ENCODE data around the gene RAB21.
A peak's percentile ranks its signal among the peaks of the same experiment; 100 is the strongest.

RAB21 gene

DNA sequence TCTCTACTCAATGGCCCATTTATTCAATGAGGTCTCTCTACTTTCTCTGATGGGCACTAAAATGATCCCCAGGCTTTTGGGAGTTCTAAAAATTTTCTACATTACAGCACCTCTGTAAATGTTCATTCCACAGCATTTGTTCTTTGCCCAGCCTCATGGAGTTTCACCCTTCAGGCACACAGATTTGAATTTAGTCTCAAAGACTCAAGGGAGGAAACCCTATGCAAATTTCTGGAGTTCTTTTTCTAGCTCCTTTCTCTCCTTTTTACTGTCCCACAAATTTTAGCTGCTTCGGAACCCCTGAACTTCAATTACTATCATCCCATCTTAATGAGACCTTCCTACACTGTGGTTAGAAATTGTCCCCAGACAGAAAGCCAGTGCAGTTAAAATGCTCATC is 17.5 kb upstream of the RAB21 start:
- CTCF ChIA-PET: interaction anchor here (1.2 to 3.0 kb wide), 2 partner anchors 11 to 29 kb away, joined by 3 to 18 read pairs; no protein-coding TSS in a partner anchor
- Histone ChIP-seq H3K4me1 (ENCODE audit: control extremely low read depth in 1 of 4, control insufficient read depth in 4 of 4, insufficient read depth in 4 of 4, low read length in 3 of 4) (no peaks in the 10 kb centered on the region), H3K36me3 (ENCODE audit: control insufficient read depth in 4 of 4, insufficient read depth in 4 of 4, low read length in 3 of 4) (no peaks in the 10 kb centered on the region), H3K27ac (ENCODE audit: insufficient read depth in 1 of 2, low read depth in 1 of 2, low read length in 2 of 2, poor library complexity in 1 of 2, severe bottlenecking in 2 of 2) (no peak overlapping the region), H3K4me3 (ENCODE audit: control insufficient read depth in 1 of 7, extremely low read depth in 1 of 7, insufficient read depth in 4 of 7, low read depth in 2 of 7, low read length in 6 of 7) (no peak overlapping the region), H3K27me3 (replicated peaks in 2 of 5; ENCODE audit: control insufficient read depth in 4 of 5, insufficient read depth in 5 of 5, low read length in 4 of 5) (no peaks in the 10 kb centered on the region), H3K9me3 (ENCODE audit: control extremely low read depth in 1 of 5, control insufficient read depth in 4 of 5, insufficient read depth in 2 of 5, low read depth in 1 of 5, low read length in 4 of 5) (no peaks in the 10 kb centered on the region)
- POLR2A ChIA-PET: no interaction called here
- 100% methylated on average over 1 of the region's 1 CpG for WGBS (ENCODE audit: insufficient coverage)
- no peak for DNase-seq

DNA sequence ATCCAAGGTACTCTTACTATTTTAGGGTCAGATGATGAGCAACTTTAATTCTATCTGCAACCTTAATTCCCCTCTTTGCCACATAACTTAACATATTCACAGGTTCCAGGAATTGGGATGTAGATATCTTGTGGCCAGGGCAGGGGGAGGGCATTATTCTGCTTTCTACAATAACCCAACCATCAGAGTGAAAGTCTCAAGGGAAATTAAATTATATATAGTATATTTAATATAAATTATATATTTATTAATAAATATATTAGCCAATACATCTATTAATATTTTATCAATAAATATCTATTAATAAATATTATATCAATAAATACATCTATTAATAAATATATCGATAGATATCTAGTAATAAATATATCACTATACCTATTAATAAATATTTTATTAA is 11.7 kb upstream of the RAB21 start:
- Histone ChIP-seq H3K36me3 (ENCODE audit: control insufficient read depth in 4 of 4, insufficient read depth in 4 of 4, low read length in 3 of 4) (no peaks in the 10 kb centered on the region), H3K27me3 (replicated peaks in 2 of 5; ENCODE audit: control insufficient read depth in 4 of 5, insufficient read depth in 5 of 5, low read length in 4 of 5) (no peaks in the 10 kb centered on the region), H3K9me3 (ENCODE audit: control extremely low read depth in 1 of 5, control insufficient read depth in 4 of 5, insufficient read depth in 2 of 5, low read depth in 1 of 5, low read length in 4 of 5) (no peaks in the 10 kb centered on the region), H3K27ac (ENCODE audit: insufficient read depth in 1 of 2, low read depth in 1 of 2, low read length in 2 of 2, poor library complexity in 1 of 2, severe bottlenecking in 2 of 2) (no peak overlapping the region), H3K4me1 (ENCODE audit: control extremely low read depth in 1 of 4, control insufficient read depth in 4 of 4, insufficient read depth in 4 of 4, low read length in 3 of 4) (no peaks in the 10 kb centered on the region), H3K4me3 (ENCODE audit: control insufficient read depth in 1 of 7, extremely low read depth in 1 of 7, insufficient read depth in 4 of 7, low read depth in 2 of 7, low read length in 6 of 7) (no peak overlapping the region)
- no peak for DNase-seq
- POLR2A ChIA-PET: no interaction called here
- CTCF ChIA-PET: no interaction called here
- no CpG with 5 or more reads among the region's 1 CpG for WGBS (ENCODE audit: insufficient coverage)

DNA sequence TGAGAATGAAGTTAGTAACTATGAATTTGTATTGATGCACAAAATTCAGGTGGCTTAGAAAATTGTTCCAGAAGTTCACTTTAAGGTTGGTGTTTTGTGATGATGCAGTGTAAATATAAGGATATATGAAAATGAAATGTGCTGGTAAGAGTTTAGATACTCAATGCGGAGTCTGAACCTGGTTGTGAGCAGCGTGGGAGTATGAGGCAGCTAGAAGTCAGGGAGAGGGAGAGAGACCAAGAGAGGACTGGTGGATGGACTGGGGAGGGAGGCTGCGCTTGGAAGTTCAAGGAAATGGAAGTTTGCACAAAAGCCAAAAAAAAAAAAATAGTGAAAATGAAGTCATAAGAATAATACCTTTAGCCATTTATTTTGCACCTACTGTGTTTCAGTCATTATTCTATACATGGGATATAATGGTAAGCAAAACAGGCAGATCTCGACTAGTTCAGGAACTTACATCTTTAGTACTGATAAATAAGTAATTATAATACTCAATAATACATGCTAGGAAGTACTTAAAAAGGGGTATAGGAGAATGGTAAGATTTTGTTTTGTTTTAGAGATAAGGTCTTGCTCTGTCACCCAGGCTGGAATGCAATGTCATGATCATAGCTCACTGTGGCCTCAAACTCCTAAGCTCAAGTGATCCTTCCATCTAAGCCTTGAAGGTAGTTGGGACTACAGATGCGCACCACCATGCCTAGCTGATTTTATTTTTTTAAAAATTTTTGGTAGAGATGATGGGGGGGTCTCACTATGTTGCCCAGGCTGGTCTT is 10.0 kb upstream of the RAB21 start:
- Histone ChIP-seq H3K36me3 (ENCODE audit: control insufficient read depth in 4 of 4, insufficient read depth in 4 of 4, low read length in 3 of 4) (no peaks in the 10 kb centered on the region), H3K9me3 (ENCODE audit: control extremely low read depth in 1 of 5, control insufficient read depth in 4 of 5, insufficient read depth in 2 of 5, low read depth in 1 of 5, low read length in 4 of 5) (no peaks in the 10 kb centered on the region), H3K4me1 (ENCODE audit: control extremely low read depth in 1 of 4, control insufficient read depth in 4 of 4, insufficient read depth in 4 of 4, low read length in 3 of 4) (no peaks in the 10 kb centered on the region), H3K27me3 (replicated peaks in 2 of 5; ENCODE audit: control insufficient read depth in 4 of 5, insufficient read depth in 5 of 5, low read length in 4 of 5) (peaks cover 0 to 3% (median 0%) of the 10 kb centered on the region in 5 experiments), H3K4me3 (ENCODE audit: control insufficient read depth in 1 of 7, extremely low read depth in 1 of 7, insufficient read depth in 4 of 7, low read depth in 2 of 7, low read length in 6 of 7) (no peak overlapping the region), H3K27ac (ENCODE audit: insufficient read depth in 1 of 2, low read depth in 1 of 2, low read length in 2 of 2, poor library complexity in 1 of 2, severe bottlenecking in 2 of 2) (no peak overlapping the region)
- DNase-seq: no peak
- 95% methylated on average over 2 of the region's 5 CpGs for WGBS (ENCODE audit: insufficient coverage)
- ChIA-PET CTCF (interaction anchor here (1.0 to 4.7 kb wide), 5 partner anchors 28 to 107 kb away, joined by 3 to 30 read pairs (median 4); partner anchors contain the start of genes THAP2, TMEM19 and ZFC3H1), POLR2A (no interaction called here)

DNA sequence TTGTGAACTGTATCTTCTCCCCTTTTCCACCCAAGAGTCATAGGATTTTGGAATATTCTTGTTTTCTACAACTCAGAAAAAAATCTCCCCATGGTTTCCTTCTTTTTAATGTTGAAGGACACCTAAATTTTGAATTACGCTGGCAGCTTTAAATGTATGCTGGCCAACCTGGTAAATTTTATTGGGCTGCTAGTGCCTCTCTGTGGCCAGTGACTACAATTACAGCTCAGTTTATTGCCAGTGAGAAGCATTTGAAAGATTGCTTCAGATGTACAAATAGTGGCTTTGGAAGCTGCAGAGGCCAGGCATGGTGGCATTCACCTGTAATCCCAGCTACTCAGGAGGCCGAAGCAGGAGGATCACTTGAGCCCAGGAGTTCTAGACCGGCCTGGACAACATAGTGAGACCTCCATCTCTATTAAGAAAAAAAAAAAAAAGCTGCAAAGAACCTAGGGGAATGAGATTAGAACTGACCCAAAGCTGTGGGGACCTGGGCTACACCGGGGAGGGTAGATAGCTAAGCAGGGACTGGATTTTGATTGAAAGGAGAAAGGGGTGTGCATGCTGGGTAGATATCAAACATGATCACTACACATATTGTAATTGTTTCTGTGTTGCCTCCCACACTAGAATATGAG is 7.6 kb upstream of the RAB21 start:
- CTCF ChIA-PET: interaction anchor here (0.7 to 4.7 kb wide), 27 partner anchors 10 to 1014 kb away, joined by 3 to 30 read pairs (median 4); partner anchors contain the start of genes THAP2, TMEM19 and ZFC3H1
- POLR2A ChIA-PET: no interaction called here
- Histone ChIP-seq H3K27me3 (replicated peaks in 2 of 5; ENCODE audit: control insufficient read depth in 4 of 5, insufficient read depth in 5 of 5, low read length in 4 of 5) (peaks cover 0 to 3% (median 0%) of the 10 kb centered on the region in 5 experiments), H3K36me3 (ENCODE audit: control insufficient read depth in 4 of 4, insufficient read depth in 4 of 4, low read length in 3 of 4) (no peaks in the 10 kb centered on the region), H3K9me3 (ENCODE audit: control extremely low read depth in 1 of 5, control insufficient read depth in 4 of 5, insufficient read depth in 2 of 5, low read depth in 1 of 5, low read length in 4 of 5) (no peaks in the 10 kb centered on the region), H3K4me3 (ENCODE audit: control insufficient read depth in 1 of 7, extremely low read depth in 1 of 7, insufficient read depth in 4 of 7, low read depth in 2 of 7, low read length in 6 of 7) (no peak overlapping the region), H3K4me1 (ENCODE audit: control extremely low read depth in 1 of 4, control insufficient read depth in 4 of 4, insufficient read depth in 4 of 4, low read length in 3 of 4) (no peaks in the 10 kb centered on the region), H3K27ac (ENCODE audit: insufficient read depth in 1 of 2, low read depth in 1 of 2, low read length in 2 of 2, poor library complexity in 1 of 2, severe bottlenecking in 2 of 2) (no peak overlapping the region)
- 42% methylated on average over 2 of the region's 4 CpGs for WGBS (ENCODE audit: insufficient coverage)
- peak; percentile 59 to 77 (median 74) for DNase-seq

DNA sequence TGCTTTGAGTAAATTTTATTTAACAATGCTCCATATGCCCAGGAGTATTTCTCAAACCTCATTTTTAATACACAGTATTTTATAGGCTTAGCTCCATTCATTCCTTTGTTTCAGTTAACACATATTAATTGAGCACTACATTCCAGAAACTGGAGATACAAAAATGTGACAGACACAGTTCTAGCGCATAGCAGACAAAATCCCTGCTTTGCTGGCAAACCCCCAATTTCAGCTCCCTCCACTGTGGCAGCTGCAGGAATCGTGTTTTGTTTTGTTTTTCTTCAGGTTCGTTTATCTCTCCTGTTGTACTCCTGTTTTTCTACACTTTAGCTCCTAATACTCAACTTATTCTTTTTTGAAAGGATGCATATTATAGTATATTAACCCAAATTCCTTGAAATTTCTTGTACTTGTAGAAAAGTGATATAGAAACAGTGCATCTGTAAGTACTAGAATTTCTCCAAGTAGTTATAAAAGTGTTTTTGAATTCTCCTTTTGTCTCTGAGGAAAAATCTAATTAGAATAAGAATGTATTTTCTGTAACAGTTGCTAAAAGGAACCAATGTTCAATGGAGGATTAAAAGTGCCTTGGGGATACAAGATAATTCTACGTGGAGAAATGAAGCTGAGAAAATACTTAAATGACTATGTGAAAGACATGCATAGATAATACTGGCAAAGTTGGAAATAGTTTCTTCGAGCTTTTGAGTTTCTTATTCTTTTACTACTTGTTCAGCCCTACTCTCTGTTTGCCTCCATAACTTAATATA is 6.4 kb upstream of the RAB21 start:
- no peaks in the 10 kb centered on the region for H3K4me1 ChIP-seq (ENCODE audit: control extremely low read depth in 1 of 4, control insufficient read depth in 4 of 4, insufficient read depth in 4 of 4, low read length in 3 of 4)
- peaks cover 0 to 3% (median 0%) of the 10 kb centered on the region in 5 experiments for H3K27me3 ChIP-seq (replicated peaks in 2 of 5; ENCODE audit: control insufficient read depth in 4 of 5, insufficient read depth in 5 of 5, low read length in 4 of 5)
- H3K4me3 ChIP-seq (ENCODE audit: control insufficient read depth in 1 of 7, extremely low read depth in 1 of 7, insufficient read depth in 4 of 7, low read depth in 2 of 7, low read length in 6 of 7): no peak overlapping the region
- no peaks in the 10 kb centered on the region for H3K9me3 ChIP-seq (ENCODE audit: control extremely low read depth in 1 of 5, control insufficient read depth in 4 of 5, insufficient read depth in 2 of 5, low read depth in 1 of 5, low read length in 4 of 5)
- CTCF ChIA-PET: interaction anchor here (0.8 to 4.7 kb wide), 17 partner anchors 11 to 1015 kb away, joined by 3 to 30 read pairs (median 5); partner anchors contain the start of genes THAP2, TMEM19 and ZFC3H1
- H3K27ac ChIP-seq (ENCODE audit: insufficient read depth in 1 of 2, low read depth in 1 of 2, low read length in 2 of 2, poor library complexity in 1 of 2, severe bottlenecking in 2 of 2): no peak overlapping the region
- 100% methylated on average over 1 of the region's 5 CpGs for WGBS (ENCODE audit: insufficient coverage)
- DNase-seq: no peak
- POLR2A ChIA-PET: interaction anchor here (0.7 kb wide), 1 partner anchor 92 kb away, joined by 3 read pairs; no protein-coding TSS in a partner anchor
- no peaks in the 10 kb centered on the region for H3K36me3 ChIP-seq (ENCODE audit: control insufficient read depth in 4 of 4, insufficient read depth in 4 of 4, low read length in 3 of 4)

DNA sequence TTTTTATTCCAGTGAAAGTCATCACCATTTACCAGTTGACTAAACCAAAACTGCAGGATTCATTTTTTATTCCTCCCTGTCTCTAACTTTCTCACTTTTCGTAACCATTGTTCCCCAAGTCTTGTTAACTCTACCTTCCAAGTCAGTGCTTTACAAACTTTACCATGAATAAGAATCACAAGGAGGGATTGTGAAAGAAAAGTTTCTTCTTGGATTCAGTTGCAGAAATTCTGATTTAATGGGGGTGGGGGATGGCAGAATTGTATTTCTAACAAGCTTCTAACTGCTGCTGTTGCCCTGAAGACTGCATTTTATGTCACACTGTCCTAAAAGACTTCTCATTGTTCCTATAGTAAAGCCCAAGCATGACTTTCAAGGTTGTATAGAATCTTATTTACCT is 5.0 kb upstream of the RAB21 start:
- Histone ChIP-seq H3K9me3 (ENCODE audit: control extremely low read depth in 1 of 5, control insufficient read depth in 4 of 5, insufficient read depth in 2 of 5, low read depth in 1 of 5, low read length in 4 of 5) (no peaks in the 10 kb centered on the region), H3K4me1 (ENCODE audit: control extremely low read depth in 1 of 4, control insufficient read depth in 4 of 4, insufficient read depth in 4 of 4, low read length in 3 of 4) (peaks cover 0 to 5% (median 2%) of the 10 kb centered on the region in 4 experiments), H3K27me3 (replicated peaks in 2 of 5; ENCODE audit: control insufficient read depth in 4 of 5, insufficient read depth in 5 of 5, low read length in 4 of 5) (peaks cover 0 to 3% (median 0%) of the 10 kb centered on the region in 5 experiments), H3K36me3 (ENCODE audit: control insufficient read depth in 4 of 4, insufficient read depth in 4 of 4, low read length in 3 of 4) (no peaks in the 10 kb centered on the region), H3K27ac (ENCODE audit: insufficient read depth in 1 of 2, low read depth in 1 of 2, low read length in 2 of 2, poor library complexity in 1 of 2, severe bottlenecking in 2 of 2) (no peak overlapping the region), H3K4me3 (ENCODE audit: control insufficient read depth in 1 of 7, extremely low read depth in 1 of 7, insufficient read depth in 4 of 7, low read depth in 2 of 7, low read length in 6 of 7) (no peak overlapping the region)
- DNase-seq: no peak
- WGBS (ENCODE audit: insufficient coverage): 100% methylated on average over 1 of the region's 1 CpG
- CTCF ChIA-PET: interaction anchor here (1.4 to 4.7 kb wide), 3 partner anchors 12 to 112 kb away, joined by 3 to 29 read pairs (median 18); no protein-coding TSS in a partner anchor
- POLR2A ChIA-PET: no interaction called here
